Adrenal gland (tissue), 5 donors: ENCODE measurements around the gene SHMT2.

ENCODE experiments used
- POLR2A ChIP-seq, 2 donors: fragments of 450-650 bp; IDR thresholded peaks; one replicate each; pipeline ENCODE4 v1.6.1; 2017; ENCODE audit warnings: antibody characterized with exemption in 2 of 2, mild to moderate bottlenecking in 2 of 2, moderate library complexity in 1 of 2
- TF ChIP-seq, protein P1 (sequence below), 6 experiments: fragments of 450-650 bp in 4 of 6; fragments of 200-600 bp in 2 of 6; sonication (generic) in 1 of 6; IDR thresholded peaks; 1 replicate in 5 of 6; 2 replicates in 1 of 6; pipeline versions ENCODE4 v1.5.1 to v1.8.0; 2016 to 2021; ENCODE audit warnings: antibody characterized with exemption in 6 of 6, mild to moderate bottlenecking in 2 of 6, moderate library complexity in 1 of 6
- donor health status: DM: no; HTN: no; CAD: no.

DNA sequence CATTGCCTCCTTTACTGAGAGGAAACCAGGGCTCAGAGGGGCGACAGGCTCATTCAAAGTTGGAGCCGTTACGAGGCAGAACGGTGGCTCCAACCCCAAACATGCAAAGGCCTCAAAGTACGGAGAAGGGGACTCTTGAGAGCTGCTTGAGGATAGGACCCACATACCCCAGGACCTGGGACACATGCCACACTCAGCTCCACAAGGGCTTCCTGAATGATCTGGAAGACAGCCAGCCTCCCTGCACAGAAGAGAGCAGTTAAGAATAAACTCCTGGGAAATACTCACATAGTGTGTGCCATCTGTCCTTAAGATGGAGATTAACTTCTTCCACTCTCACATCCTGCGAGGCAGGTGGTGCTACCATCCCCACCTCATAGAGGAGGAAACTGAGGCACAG, 39.5 kb upstream of the SHMT2 start:
- TF ChIP-seq POLR2A (IDR thresholded peaks at IDR 0.05), result no peak
- TF ChIP-seq, protein P1, sequence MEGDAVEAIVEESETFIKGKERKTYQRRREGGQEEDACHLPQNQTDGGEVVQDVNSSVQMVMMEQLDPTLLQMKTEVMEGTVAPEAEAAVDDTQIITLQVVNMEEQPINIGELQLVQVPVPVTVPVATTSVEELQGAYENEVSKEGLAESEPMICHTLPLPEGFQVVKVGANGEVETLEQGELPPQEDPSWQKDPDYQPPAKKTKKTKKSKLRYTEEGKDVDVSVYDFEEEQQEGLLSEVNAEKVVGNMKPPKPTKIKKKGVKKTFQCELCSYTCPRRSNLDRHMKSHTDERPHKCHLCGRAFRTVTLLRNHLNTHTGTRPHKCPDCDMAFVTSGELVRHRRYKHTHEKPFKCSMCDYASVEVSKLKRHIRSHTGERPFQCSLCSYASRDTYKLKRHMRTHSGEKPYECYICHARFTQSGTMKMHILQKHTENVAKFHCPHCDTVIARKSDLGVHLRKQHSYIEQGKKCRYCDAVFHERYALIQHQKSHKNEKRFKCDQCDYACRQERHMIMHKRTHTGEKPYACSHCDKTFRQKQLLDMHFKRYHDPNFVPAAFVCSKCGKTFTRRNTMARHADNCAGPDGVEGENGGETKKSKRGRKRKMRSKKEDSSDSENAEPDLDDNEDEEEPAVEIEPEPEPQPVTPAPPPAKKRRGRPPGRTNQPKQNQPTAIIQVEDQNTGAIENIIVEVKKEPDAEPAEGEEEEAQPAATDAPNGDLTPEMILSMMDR (IDR thresholded peaks at IDR 0.05), result no peak
